K562 (cell line): Measurements from ENCODE around the gene HMX1. TPM values are rescaled to one million over a fixed set of nuclear protein-coding genes. Genes with fewer than 3 reads are reported as not detected.

ENCODE experiments used
- ATAC-seq: fragments of 200-7000 bp; cut with Tn5 transposase; 3 replicates; pipeline ENCODE4 v1.9.1; 2020; ENCODE audit warnings: moderate library complexity
- BruUV-seq: library from RNA; stranded (reverse); fragments of 400-500 nt; replicated peaks from 2 replicates; lab custom pipeline; 2021; lab: Mats Ljungman, UMichigan
- CTCF ChIA-PET: fragments of 300-600 bp; formaldehyde crosslinking; extraction: SDS; loops from one replicate; lab custom pipeline; 2021; ENCODE audit warnings: low intra/inter-chr PET ratio; lab: Yijun Ruan, JAX
- POLR2A ChIA-PET: fragments of 300-600, 350-650 bp; sonication (Branson Sonifier 250); formaldehyde crosslinking; extraction: SDS; loops from one replicate; lab custom pipeline; 2021; ENCODE audit warnings: antibody characterized with exemption, inconsistent platforms; lab: Yijun Ruan, JAX
- DNase-seq, 4 experiments: peaks; one replicate each; pipeline versions ENCODE4 v3.0.0 to v3.0.0-alpha.2; 2011 to 2018; ENCODE audit warnings: low spot score in 3 of 4, mixed read lengths in 3 of 4; ENCODE audit errors: extremely low read depth in 1 of 4
- FAIRE-seq: peaks from 2 replicates; lab custom pipeline; 2011; peaks lifted over from hg19 to GRCh38; lab: Jason Lieb, UNC
- H2AFZ ChIP-seq: 2 replicates; pipeline ENCODE4 v1.6.0; 2011; ENCODE audit warnings: low read depth, low read length, control low read depth, inconsistent platforms
- H3K27ac ChIP-seq: fragments of 200-600 bp; 3 replicates; pipeline ENCODE4 v1.8.0; 2011; ENCODE audit warnings: low read depth, mild to moderate bottlenecking, control low read depth, inconsistent platforms, low read length, moderate library complexity, mixed read lengths; ENCODE audit errors: extremely low read depth
- H3K27me3 ChIP-seq, 2 experiments: fragments of 300-600 bp in 1 of 2; 2 replicates in 1 of 2; 3 replicates in 1 of 2; pipeline versions ENCODE4 v1.6.0 to v1.8.0; 2011; ENCODE audit warnings: inconsistent platforms in 2 of 2, low read length in 2 of 2, mild to moderate bottlenecking in 1 of 2, mixed read lengths in 1 of 2, moderate library complexity in 1 of 2; ENCODE audit not compliant: control insufficient read depth in 2 of 2, insufficient read depth in 2 of 2
- H3K36me3 ChIP-seq: fragments of 300-600 bp; 3 replicates; pipeline ENCODE4 v1.8.0; 2011; ENCODE audit warnings: mild to moderate bottlenecking, low read length, inconsistent platforms; ENCODE audit not compliant: control insufficient read depth, insufficient read depth
- H3K4me1 ChIP-seq, 2 experiments: fragments of 200-600 bp in 1 of 2; replicated peaks in 1 of 2; 2 replicates in 1 of 2; 3 replicates in 1 of 2; pipeline versions ENCODE4 v1.5.1 to v1.8.0; 2011; ENCODE audit warnings: inconsistent platforms in 2 of 2, low read length in 2 of 2, mild to moderate bottlenecking in 1 of 2, mixed read lengths in 1 of 2, moderate library complexity in 1 of 2; ENCODE audit not compliant: control insufficient read depth in 2 of 2, insufficient read depth in 2 of 2
- H3K4me2 ChIP-seq: 2 replicates; pipeline ENCODE4 v1.6.1; 2011; ENCODE audit warnings: low read length, control low read depth, inconsistent platforms, mixed read lengths; ENCODE audit not compliant: insufficient read depth
- H3K4me3 ChIP-seq: fragments of 200-600 bp; sonication (generic), shearing (Covaris generic); 2 replicates; pipeline ENCODE4 v1.5.1; 2016; ENCODE audit warnings: control low read depth, inconsistent platforms
- H3K79me2 ChIP-seq: fragments of 200-600 bp; 3 replicates; pipeline ENCODE4 v1.8.0; 2011; ENCODE audit warnings: low read length, inconsistent platforms; ENCODE audit not compliant: control insufficient read depth, insufficient read depth
- H3K9ac ChIP-seq, 2 experiments: 2 replicates each; pipeline versions ENCODE4 v1.6.0 to v1.6.1; 2011; ENCODE audit warnings: low read depth in 2 of 2, low read length in 2 of 2, control low read depth in 1 of 2, inconsistent platforms in 1 of 2, mild to moderate bottlenecking in 1 of 2, mixed read lengths in 1 of 2; ENCODE audit not compliant: insufficient read depth in 1 of 2
- H3K9me1 ChIP-seq: one replicate; pipeline ENCODE4 v1.6.0; 2011; ENCODE audit warnings: inconsistent platforms, mild to moderate bottlenecking, low read length, moderate library complexity; ENCODE audit not compliant: control insufficient read depth, insufficient read depth
- H3K9me3 ChIP-seq: replicated peaks from 2 replicates; pipeline ENCODE4 v1.5.1; 2011; ENCODE audit warnings: low read depth, low read length, inconsistent platforms; ENCODE audit not compliant: control insufficient read depth, insufficient read depth
- H4K20me1 ChIP-seq: replicated peaks from 2 replicates; pipeline ENCODE4 v1.6.1; 2011; ENCODE audit warnings: low read length, inconsistent platforms, mixed read lengths; ENCODE audit not compliant: control insufficient read depth, insufficient read depth
- CAMTA2 ChIP-seq: fragments of 250-450 bp; sonication (Bioruptor Pico); conservative IDR thresholded peaks from 2 replicates; pipeline ENCODE4 v1.5.1; 2022
- HNRNPUL1 ChIP-seq: fragments of 200-400 bp; formaldehyde crosslinking; IDR thresholded peaks from 2 replicates; pipeline ENCODE4 v1.6.1; 2017; ENCODE audit warnings: low read length
- MCM5 ChIP-seq: fragments of 450-650 bp; IDR thresholded peaks from 2 replicates; pipeline ENCODE4 v1.6.1; 2016; ENCODE audit warnings: low read depth
- MXI1 ChIP-seq: IDR thresholded peaks from 2 replicates; pipeline ENCODE4 v1.6.1; 2011; ENCODE audit warnings: low read depth, mild to moderate bottlenecking, improper control_type of control experiment, low read length
- NFYB ChIP-seq: IDR thresholded peaks from 2 replicates; pipeline ENCODE4 v1.6.1; 2011; ENCODE audit warnings: mild to moderate bottlenecking, moderate library complexity; ENCODE audit not compliant: insufficient read length; ENCODE audit errors: extremely low read depth
- RUNX1 ChIP-seq: sonication (generic); IDR thresholded peaks from 2 replicates; pipeline ENCODE4 v1.6.1; 2016; ENCODE audit warnings: antibody characterized with exemption, low read depth
- SMARCE1 ChIP-seq: fragments of 450-650 bp; IDR thresholded peaks from 2 replicates; pipeline ENCODE4 v1.7.1; 2016; ENCODE audit warnings: mild to moderate bottlenecking
- SREBF1 ChIP-seq: fragments of 150-350 bp; IDR thresholded peaks from 2 replicates; pipeline ENCODE4 v1.6.1; 2014; ENCODE audit warnings: antibody characterized with exemption, low read depth, low read length, borderline replicate concordance
- TOE1 ChIP-seq, 2 experiments: fragments of 450-650 bp in 1 of 2; sonication (generic) in 1 of 2; formaldehyde crosslinking in 1 of 2; IDR thresholded peaks; 2 replicates each; pipeline versions ENCODE4 v1.7.1 to v1.8.0; 2016 to 2022; ENCODE audit warnings: borderline replicate concordance in 2 of 2, mild to moderate bottlenecking in 2 of 2, antibody characterized with exemption in 1 of 2, inconsistent platforms in 1 of 2, low read depth in 1 of 2, missing genetic modification reagents in 1 of 2, moderate library complexity in 1 of 2
- ZNF184 ChIP-seq: sonication (generic); formaldehyde crosslinking; IDR thresholded peaks from 2 replicates; pipeline ENCODE4 v1.5.0; 2020; ENCODE audit warnings: missing genetic modification reagents
- ZNF316 ChIP-seq: fragments of 450-650 bp; IDR thresholded peaks from 2 replicates; pipeline ENCODE4 v1.6.1; 2016
- WGBS: fragments of 100-300 bp; shearing (Covaris generic); methylation state at CpG from one replicate; pipeline ENCODE4 v1.1.6; 2016; ENCODE audit warnings: low coverage, mixed read lengths; ENCODE audit not compliant: insufficient coverage; ENCODE audit errors: missing lambda C conversion rate; 5-methylcytosine and 5-hydroxymethylcytosine counted together
- in situ Hi-C: fragments of 300-500 bp; cut with MboI; formaldehyde crosslinking; loops from 4 replicates; pipeline ENCODE4 v1.15.0; 2018; ENCODE audit warnings: inconsistent platforms, mixed read lengths
- intact Hi-C: fragments of 100-400 bp; cut with micrococcal nuclease; formaldehyde crosslinking; loops from 2 replicates; pipeline ENCODE4 v1.14.2; 2022
- polyA plus RNA-seq, 8 experiments: library from polyadenylated mRNA; depleted of rRNA in 4 of 8; stranded (reverse) in 5 of 8; unstranded in 3 of 8; fragments of >200 nt; fragmentation: Nextera tagmentation in 2 of 8; fragmentation: Illumina TruSeq in 1 of 8; extraction: Ambion mirVana in 2 of 8; extraction: Trizol in 1 of 8; gene quantifications; 2 replicates each; pipeline versions ENCODE4 v1.2.1 to v1.2.3, GENCODE V29; 2011 to 2014; ENCODE audit warnings: inconsistent platforms in 1 of 8, missing spikeins in 1 of 8
- total RNA-seq, 7 experiments: library from RNA; depleted of rRNA in 6 of 7; stranded (reverse); fragments of >200 nt in 6 of 7; fragmentation: Illumina TruSeq in 2 of 7; extraction: Trizol in 2 of 7; gene quantifications; 2 replicates each; pipeline versions ENCODE4 v1.2.1 to v1.2.3, GENCODE V29; 2011 to 2021; ENCODE audit warnings: low replicate concordance in 1 of 7
- TF ChIP-seq, protein P1 (sequence below), 3 experiments: fragments of 200-800 bp in 1 of 3; sonication (Bioruptor generic) in 1 of 3; sonication (generic) in 1 of 3; formaldehyde crosslinking in 1 of 3; IDR thresholded peaks; 2 replicates each; pipeline versions ENCODE4 v1.6.1 to v1.8.0; 2016 to 2022; ENCODE audit warnings: mild to moderate bottlenecking in 2 of 3, missing compliant biosample characterization in 2 of 3, missing genetic modification characterization in 2 of 3, missing genetic modification reagents in 1 of 3
- TF ChIP-seq, protein P2 (sequence below): sonication (generic); formaldehyde crosslinking; IDR thresholded peaks from 2 replicates; pipeline ENCODE4 v1.8.0; 2022; ENCODE audit warnings: missing genetic modification reagents, mild to moderate bottlenecking, borderline replicate concordance
- TF ChIP-seq, protein P3 (sequence below): fragments of 250-450 bp; sonication (Bioruptor Pico); IDR thresholded peaks from 2 replicates; pipeline ENCODE4 v1.4.0; 2020; ENCODE audit warnings: mild to moderate bottlenecking, moderate library complexity, borderline replicate concordance
- TF ChIP-seq, protein P4 (sequence below): fragments of 250-450 bp; sonication (Bioruptor Pico); IDR thresholded peaks from 2 replicates; pipeline ENCODE4 v1.8.0; 2022; ENCODE audit warnings: moderate library complexity, mild to moderate bottlenecking, inconsistent platforms

Gene HMX1
- total and polyA plus RNA-seq, 9 of the 15 experiments (the other 6 are each of a cell fraction or from before 2014, with no cell fraction given) = not detected

DNA sequence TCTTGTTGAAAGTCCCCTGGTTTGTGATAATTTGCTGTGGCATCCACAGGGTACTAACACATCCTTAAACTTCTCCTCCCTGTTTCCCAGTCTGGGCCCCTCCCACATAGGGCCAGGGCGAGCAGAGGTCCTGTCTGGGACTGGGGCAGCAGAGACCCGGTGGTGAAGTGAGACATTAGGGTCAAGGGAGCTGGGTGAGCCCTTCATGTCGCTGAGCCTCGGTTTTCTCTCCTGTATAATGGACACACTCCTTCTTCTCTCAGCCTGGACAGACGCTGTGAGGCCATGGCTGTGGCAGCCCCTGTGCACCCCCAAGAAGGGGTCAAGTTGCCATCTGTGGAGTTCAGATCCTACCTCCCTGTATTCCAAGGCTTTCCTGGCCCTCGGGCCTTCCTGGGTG, 33.0 kb upstream of the HMX1 start:
- no TSS peak for BruUV-seq

More for the DNA sequence above, 33.0 kb upstream of the HMX1 start:
- H3K36me3 ChIP-seq = no peaks in the 10 kb centered on the region
- CTCF ChIA-PET = no interaction called here
- ATAC-seq = no peak
- intact Hi-C loops = no loop called here
- no peak overlapping the region for H3K9ac ChIP-seq
- H3K4me1 ChIP-seq = no peaks in the 10 kb centered on the region
- TF ChIP-seq, protein P1, sequence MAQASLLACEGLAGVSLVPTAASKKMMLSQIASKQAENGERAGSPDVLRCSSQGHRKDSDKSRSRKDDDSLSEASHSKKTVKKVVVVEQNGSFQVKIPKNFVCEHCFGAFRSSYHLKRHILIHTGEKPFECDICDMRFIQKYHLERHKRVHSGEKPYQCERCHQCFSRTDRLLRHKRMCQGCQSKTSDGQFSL (CRISPR knock-in tag; IDR thresholded peaks at IDR 0.05) = no peak
- TF ChIP-seq, protein P1 (tag; IDR thresholded peaks at IDR 0.05) = no peak
- TF ChIP-seq ZNF316 (no peak), RUNX1 (no peak), HNRNPUL1 (no peak), MCM5 (no peak), NFYB (no peak), TOE1 (IDR thresholded peaks at IDR 0.05; ENCODE audit: borderline replicate concordance) (no peak), TOE1 (CRISPR knock-in tag; IDR thresholded peaks at IDR 0.05; ENCODE audit: borderline replicate concordance, low read depth) (no peak), SREBF1 (no peak), SMARCE1 (no peak), MXI1 (no peak), ZNF184 (CRISPR knock-in tag) (no peak), CAMTA2 (CRISPR knock-in tag) (no peak)
- TF ChIP-seq, protein P2, sequence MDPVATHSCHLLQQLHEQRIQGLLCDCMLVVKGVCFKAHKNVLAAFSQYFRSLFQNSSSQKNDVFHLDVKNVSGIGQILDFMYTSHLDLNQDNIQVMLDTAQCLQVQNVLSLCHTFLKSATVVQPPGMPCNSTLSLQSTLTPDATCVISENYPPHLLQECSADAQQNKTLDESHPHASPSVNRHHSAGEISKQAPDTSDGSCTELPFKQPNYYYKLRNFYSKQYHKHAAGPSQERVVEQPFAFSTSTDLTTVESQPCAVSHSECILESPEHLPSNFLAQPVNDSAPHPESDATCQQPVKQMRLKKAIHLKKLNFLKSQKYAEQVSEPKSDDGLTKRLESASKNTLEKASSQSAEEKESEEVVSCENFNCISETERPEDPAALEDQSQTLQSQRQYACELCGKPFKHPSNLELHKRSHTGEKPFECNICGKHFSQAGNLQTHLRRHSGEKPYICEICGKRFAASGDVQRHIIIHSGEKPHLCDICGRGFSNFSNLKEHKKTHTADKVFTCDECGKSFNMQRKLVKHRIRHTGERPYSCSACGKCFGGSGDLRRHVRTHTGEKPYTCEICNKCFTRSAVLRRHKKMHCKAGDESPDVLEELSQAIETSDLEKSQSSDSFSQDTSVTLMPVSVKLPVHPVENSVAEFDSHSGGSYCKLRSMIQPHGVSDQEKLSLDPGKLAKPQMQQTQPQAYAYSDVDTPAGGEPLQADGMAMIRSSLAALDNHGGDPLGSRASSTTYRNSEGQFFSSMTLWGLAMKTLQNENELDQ = no peak
- TF ChIP-seq, protein P3, sequence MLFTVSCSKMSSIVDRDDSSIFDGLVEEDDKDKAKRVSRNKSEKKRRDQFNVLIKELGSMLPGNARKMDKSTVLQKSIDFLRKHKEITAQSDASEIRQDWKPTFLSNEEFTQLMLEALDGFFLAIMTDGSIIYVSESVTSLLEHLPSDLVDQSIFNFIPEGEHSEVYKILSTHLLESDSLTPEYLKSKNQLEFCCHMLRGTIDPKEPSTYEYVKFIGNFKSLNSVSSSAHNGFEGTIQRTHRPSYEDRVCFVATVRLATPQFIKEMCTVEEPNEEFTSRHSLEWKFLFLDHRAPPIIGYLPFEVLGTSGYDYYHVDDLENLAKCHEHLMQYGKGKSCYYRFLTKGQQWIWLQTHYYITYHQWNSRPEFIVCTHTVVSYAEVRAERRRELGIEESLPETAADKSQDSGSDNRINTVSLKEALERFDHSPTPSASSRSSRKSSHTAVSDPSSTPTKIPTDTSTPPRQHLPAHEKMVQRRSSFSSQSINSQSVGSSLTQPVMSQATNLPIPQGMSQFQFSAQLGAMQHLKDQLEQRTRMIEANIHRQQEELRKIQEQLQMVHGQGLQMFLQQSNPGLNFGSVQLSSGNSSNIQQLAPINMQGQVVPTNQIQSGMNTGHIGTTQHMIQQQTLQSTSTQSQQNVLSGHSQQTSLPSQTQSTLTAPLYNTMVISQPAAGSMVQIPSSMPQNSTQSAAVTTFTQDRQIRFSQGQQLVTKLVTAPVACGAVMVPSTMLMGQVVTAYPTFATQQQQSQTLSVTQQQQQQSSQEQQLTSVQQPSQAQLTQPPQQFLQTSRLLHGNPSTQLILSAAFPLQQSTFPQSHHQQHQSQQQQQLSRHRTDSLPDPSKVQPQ (CRISPR knock-in tag) = no peak
- TF ChIP-seq, protein P4, sequence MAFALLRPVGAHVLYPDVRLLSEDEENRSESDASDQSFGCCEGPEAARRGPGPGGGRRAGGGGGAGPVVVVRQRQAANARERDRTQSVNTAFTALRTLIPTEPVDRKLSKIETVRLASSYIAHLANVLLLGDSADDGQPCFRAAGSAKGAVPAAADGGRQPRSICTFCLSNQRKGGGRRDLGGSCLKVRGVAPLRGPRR (CRISPR knock-in tag) = no peak
- TF ChIP-seq, all 486 proteins: peak for 0
- DNase-seq (no peak), FAIRE-seq (no peak)
- H3K4me2 ChIP-seq = no peak overlapping the region
- H3K79me2 ChIP-seq = no peaks in the 10 kb centered on the region
- in situ Hi-C loops = no loop called here
- 0% methylated on average over 4 of the region's 6 CpGs for WGBS
- no peaks in the 10 kb centered on the region for H3K9me3 ChIP-seq
- POLR2A ChIA-PET = no interaction called here
- H3K27ac ChIP-seq = no peak overlapping the region
- no peak overlapping the region for H2AFZ ChIP-seq
- no peak overlapping the region for H3K4me3 ChIP-seq
- H4K20me1 ChIP-seq = no peaks in the 10 kb centered on the region; the same call in 1 of the 2 replicates
- peaks cover 20 to 58% of the 10 kb centered on the region in 2 experiments; a peak in 4 of 5 replicates for H3K27me3 ChIP-seq
- no peaks in the 10 kb centered on the region for H3K9me1 ChIP-seq
